Lower leg skin (tissue), 3 donors: ENCODE measurements around the gene CLIC3.

Source experiments
- CTCF ChIP-seq, 3 donors: fragments of 450-650 bp; IDR thresholded peaks; one replicate each; pipeline ENCODE4 v1.5.1; 2016; ENCODE audit warnings: antibody characterized with exemption in 3 of 3, mild to moderate bottlenecking in 3 of 3, moderate library complexity in 2 of 3
- POLR2A ChIP-seq, 2 donors: fragments of 450-650 bp; IDR thresholded peaks; one replicate each; pipeline ENCODE4 v1.6.1; 2016 to 2017; ENCODE audit warnings: antibody characterized with exemption in 2 of 2, mild to moderate bottlenecking in 1 of 2, moderate library complexity in 1 of 2

GRCh38 chr9:136996361-136997292, at the start of gene CLIC3:
- TF ChIP-seq CTCF (IDR thresholded peaks at IDR 0.05), result no peak
- TF ChIP-seq POLR2A (IDR thresholded peaks at IDR 0.05), result no peak
